Suprapubic skin (tissue), 3 donors: ENCODE results near the gene KRT6C.

Source experiments
- POLR2AphosphoS5 ChIP-seq, 3 donors: sonication (generic); formaldehyde crosslinking; IDR thresholded peaks; one replicate each; pipeline ENCODE4 v1.6.1; 2017; ENCODE audit warnings: antibody characterized with exemption in 3 of 3
- TF ChIP-seq, protein P1 (sequence below), 2 donors: fragments of 200-600 bp in 1 of 2; fragments of 450-650 bp in 1 of 2; sonication (generic) in 1 of 2; IDR thresholded peaks; one replicate each; pipeline ENCODE4 v1.5.1; 2016 to 2019; ENCODE audit warnings: antibody characterized with exemption in 2 of 2, mild to moderate bottlenecking in 1 of 2, moderate library complexity in 1 of 2

DNA sequence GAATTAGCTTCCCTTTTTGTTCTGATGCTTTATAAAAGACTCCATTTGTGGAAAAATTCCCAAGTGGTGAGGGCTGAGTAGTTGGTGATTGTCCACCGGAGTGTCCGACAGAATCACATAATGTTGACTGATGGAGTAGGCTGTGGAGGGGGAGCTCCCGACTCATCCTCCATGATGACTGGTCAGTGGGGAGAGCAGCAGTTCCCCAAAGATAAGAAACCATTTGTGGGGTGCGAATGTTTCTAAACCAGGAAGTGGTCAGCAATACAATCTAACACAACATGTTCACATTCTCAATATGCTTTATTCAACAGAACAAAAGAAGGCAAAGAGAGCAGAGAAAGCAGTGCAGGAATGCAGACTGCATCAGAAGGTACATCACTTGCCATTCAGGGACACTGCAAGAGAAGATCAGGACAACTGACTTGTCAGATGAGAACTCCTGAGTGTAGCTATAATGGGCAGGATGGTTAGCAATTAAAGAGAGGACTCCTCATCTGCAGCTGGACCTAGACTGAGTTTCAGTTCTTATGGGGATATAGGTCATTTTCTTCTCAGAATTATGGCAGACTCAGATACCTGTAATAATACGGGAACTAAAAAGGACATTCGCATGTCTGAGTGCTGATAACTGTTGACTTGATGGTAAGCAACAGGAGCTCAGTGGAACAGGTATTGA lies 27.1 kb downstream of the KRT6C start:
- TF ChIP-seq, protein P1, sequence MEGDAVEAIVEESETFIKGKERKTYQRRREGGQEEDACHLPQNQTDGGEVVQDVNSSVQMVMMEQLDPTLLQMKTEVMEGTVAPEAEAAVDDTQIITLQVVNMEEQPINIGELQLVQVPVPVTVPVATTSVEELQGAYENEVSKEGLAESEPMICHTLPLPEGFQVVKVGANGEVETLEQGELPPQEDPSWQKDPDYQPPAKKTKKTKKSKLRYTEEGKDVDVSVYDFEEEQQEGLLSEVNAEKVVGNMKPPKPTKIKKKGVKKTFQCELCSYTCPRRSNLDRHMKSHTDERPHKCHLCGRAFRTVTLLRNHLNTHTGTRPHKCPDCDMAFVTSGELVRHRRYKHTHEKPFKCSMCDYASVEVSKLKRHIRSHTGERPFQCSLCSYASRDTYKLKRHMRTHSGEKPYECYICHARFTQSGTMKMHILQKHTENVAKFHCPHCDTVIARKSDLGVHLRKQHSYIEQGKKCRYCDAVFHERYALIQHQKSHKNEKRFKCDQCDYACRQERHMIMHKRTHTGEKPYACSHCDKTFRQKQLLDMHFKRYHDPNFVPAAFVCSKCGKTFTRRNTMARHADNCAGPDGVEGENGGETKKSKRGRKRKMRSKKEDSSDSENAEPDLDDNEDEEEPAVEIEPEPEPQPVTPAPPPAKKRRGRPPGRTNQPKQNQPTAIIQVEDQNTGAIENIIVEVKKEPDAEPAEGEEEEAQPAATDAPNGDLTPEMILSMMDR (IDR thresholded peaks at IDR 0.05): no peak
- TF ChIP-seq POLR2AphosphoS5 (IDR thresholded peaks at IDR 0.05): no peak
